Measurements from ENCODE around the gene PCF11. TPM values are rescaled to one million over a fixed set of nuclear protein-coding genes. Genes with fewer than 3 reads are reported as not detected.
A peak's percentile ranks its signal among the peaks of the same experiment; 100 is the strongest.

The PCF11 gene
- total and polyA plus RNA-seq, 2 of the 13 experiments (the other 11 are each of a cell fraction or from before 2014, with no cell fraction given), result 40.3 to 47.7 TPM

DNA sequence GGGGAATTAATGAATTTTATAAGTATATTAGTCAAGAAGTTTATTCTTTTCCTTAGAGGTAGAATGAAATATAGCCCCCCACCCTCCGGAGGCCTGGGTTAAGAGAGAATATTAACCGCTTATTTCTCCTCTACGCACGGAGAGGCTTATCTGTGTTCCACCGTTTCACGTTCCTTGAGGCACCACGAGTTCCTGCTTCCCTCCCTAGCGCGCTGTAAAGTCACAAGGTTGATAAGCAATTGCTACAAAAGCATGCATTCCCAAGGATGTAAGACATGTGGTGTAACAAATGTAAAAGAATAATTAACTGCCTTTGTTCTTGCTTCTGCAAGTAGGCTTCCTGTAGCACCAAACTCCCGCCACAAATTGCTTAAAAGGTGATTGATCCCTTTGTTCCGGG is 35.1 kb downstream of the PCF11 start:
- Histone ChIP-seq H3K36me3 (replicated peaks in 1 of 2; ENCODE audit: control insufficient read depth in 1 of 2, insufficient read depth in 2 of 2, low read length in 2 of 2) (peaks cover 2 to 14% of the 10 kb centered on the region in 2 experiments; a peak in 3 of 5 replicates), H3K79me2 (ENCODE audit: insufficient read depth, low read length) (peaks cover 18% of the 10 kb centered on the region), H2AFZ (ENCODE audit: low read length) (no peak overlapping the region), H3K4me3 (replicated peaks in 1 of 3; ENCODE audit: insufficient read depth in 1 of 3, low read depth in 2 of 3, low read length in 3 of 3) (peak overlapping the region; percentile 88 to 98 (median 90); a peak in 4 of 6 replicates), H3K9me3 (ENCODE audit: low read length) (no peaks in the 10 kb centered on the region), H4K20me1 (ENCODE audit: insufficient read depth, low read length) (no peaks in the 10 kb centered on the region), H3K4me2 (ENCODE audit: low read depth, low read length) (peak overlapping the region; percentile 91), H3K4me1 (ENCODE audit: insufficient read depth, low read length) (peaks cover 35% of the 10 kb centered on the region), H3K27ac (ENCODE audit: extremely low read length, insufficient read depth, low read length) (no peak overlapping the region), H3K27me3 (ENCODE audit: control insufficient read depth in 1 of 2, insufficient read depth in 2 of 2, low read length in 2 of 2) (no peaks in the 10 kb centered on the region; a peak in 1 of 5 replicates), H3K9ac (ENCODE audit: insufficient read depth, low read depth, low read length) (peak overlapping the region; percentile 91; the same call in 1 of the 2 replicates)
- intact Hi-C loops (cut with micrococcal nuclease; ENCODE audit: unreplicated experiment), result loop anchor here (10.0 kb wide), 1 partner anchor 63 kb away; no protein-coding TSS in a partner anchor
- ChIA-PET CTCF (ENCODE audit: low intra/inter-chr PET ratio, low total read pairs) (no interaction called here), POLR2A (no interaction called here)
- no TSS peak for BruUV-seq (replicated peaks)
- DNase-seq (ENCODE audit: low spot score) (no peak), ATAC-seq (no peak), FAIRE-seq (no peak)
- in situ Hi-C loops (cut with HindIII; ENCODE audit: extremely low pct_ligation_motif_present, low pct_unique_long_range_greater_than_20kb), result no loop called here
- no peak for TF ChIP-seq ZNF792 (CRISPR knock-in tag; IDR thresholded peaks at IDR 0.05)
- TF ChIP-seq ZSCAN20 (CRISPR knock-in tag; IDR thresholded peaks at IDR 0.05; ENCODE audit: borderline replicate concordance), result no peak
- TF ChIP-seq SSRP1 (CRISPR knock-in tag; IDR thresholded peaks at IDR 0.05), result no peak
- TF ChIP-seq ZNF296 (CRISPR knock-in tag; conservative IDR thresholded peaks at IDR 0.05), result no peak
- no peak for TF ChIP-seq TAF1 (CRISPR knock-in tag; IDR thresholded peaks at IDR 0.05)
- TF ChIP-seq, protein P1, sequence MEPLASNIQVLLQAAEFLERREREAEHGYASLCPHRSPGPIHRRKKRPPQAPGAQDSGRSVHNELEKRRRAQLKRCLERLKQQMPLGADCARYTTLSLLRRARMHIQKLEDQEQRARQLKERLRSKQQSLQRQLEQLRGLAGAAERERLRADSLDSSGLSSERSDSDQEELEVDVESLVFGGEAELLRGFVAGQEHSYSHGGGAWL (CRISPR knock-in tag; IDR thresholded peaks at IDR 0.05), result no peak
- no peak for TF ChIP-seq ZNF563 (CRISPR knock-in tag; IDR thresholded peaks at IDR 0.05)
- no peak for TF ChIP-seq GZF1 (CRISPR knock-in tag; IDR thresholded peaks at IDR 0.05)
- no peak for TF ChIP-seq ZNF556 (CRISPR knock-in tag; IDR thresholded peaks at IDR 0.05; ENCODE audit: borderline replicate concordance)
- no peak for TF ChIP-seq SNAPC2 (CRISPR knock-in tag; IDR thresholded peaks at IDR 0.05)
- TF ChIP-seq SP5 (CRISPR knock-in tag; IDR thresholded peaks at IDR 0.05; ENCODE audit: borderline replicate concordance, low read depth), result no peak
- TF ChIP-seq ZFP37 (CRISPR knock-in tag; IDR thresholded peaks at IDR 0.05; ENCODE audit: borderline replicate concordance), result no peak
- 94% methylated on average over 11 of the region's 11 CpGs for WGBS (ENCODE audit: low lambda C conversion rate)
